BLaER1 treated with 17β-estradiol and CSF1 and Interleukin-3, amounts not matched to agents 10 nM and 100 nM (cell line): Measurements from ENCODE around the gene GPR55.
A peak's percentile ranks its signal among the peaks of the same experiment; 100 is the strongest.

ENCODE experiments used
- H3K27ac ChIP-seq, 11 experiments: shearing (Covaris generic); formaldehyde crosslinking; 2 replicates each; pipeline ENCODE4 v1.8.1; 2022
- H3K27me3 ChIP-seq, 11 experiments: shearing (Covaris generic); formaldehyde crosslinking; 2 replicates each; pipeline ENCODE4 v1.8.1; 2022
- H3K36me3 ChIP-seq, 11 experiments: shearing (Covaris generic); formaldehyde crosslinking; 2 replicates each; pipeline ENCODE4 v1.8.1; 2022
- H3K4me1 ChIP-seq, 10 experiments: shearing (Covaris generic); formaldehyde crosslinking; 2 replicates each; pipeline ENCODE4 v1.8.1; 2022
- H3K4me2 ChIP-seq, 11 experiments: shearing (Covaris generic); formaldehyde crosslinking; 2 replicates each; pipeline ENCODE4 v1.8.1; 2022
- H3K4me3 ChIP-seq, 10 experiments: shearing (Covaris generic); formaldehyde crosslinking; 2 replicates each; pipeline ENCODE4 v1.8.1; 2022
- H3K9ac ChIP-seq, 11 experiments: shearing (Covaris generic); formaldehyde crosslinking; 2 replicates each; pipeline ENCODE4 v1.8.1; 2022
- H3K9me3 ChIP-seq, 11 experiments: shearing (Covaris generic); formaldehyde crosslinking; replicated peaks in 1 of 11; 2 replicates each; pipeline ENCODE4 v1.8.1; 2022
- H4K20me1 ChIP-seq, 11 experiments: shearing (Covaris generic); formaldehyde crosslinking; 2 replicates each; pipeline ENCODE4 v1.8.1; 2022
- Cebpa-rat ChIP-seq, 11 experiments: shearing (Covaris generic); IDR thresholded peaks; 2 replicates each; pipeline ENCODE4 v1.8.1; 2022

The GPR55 gene

DNA sequence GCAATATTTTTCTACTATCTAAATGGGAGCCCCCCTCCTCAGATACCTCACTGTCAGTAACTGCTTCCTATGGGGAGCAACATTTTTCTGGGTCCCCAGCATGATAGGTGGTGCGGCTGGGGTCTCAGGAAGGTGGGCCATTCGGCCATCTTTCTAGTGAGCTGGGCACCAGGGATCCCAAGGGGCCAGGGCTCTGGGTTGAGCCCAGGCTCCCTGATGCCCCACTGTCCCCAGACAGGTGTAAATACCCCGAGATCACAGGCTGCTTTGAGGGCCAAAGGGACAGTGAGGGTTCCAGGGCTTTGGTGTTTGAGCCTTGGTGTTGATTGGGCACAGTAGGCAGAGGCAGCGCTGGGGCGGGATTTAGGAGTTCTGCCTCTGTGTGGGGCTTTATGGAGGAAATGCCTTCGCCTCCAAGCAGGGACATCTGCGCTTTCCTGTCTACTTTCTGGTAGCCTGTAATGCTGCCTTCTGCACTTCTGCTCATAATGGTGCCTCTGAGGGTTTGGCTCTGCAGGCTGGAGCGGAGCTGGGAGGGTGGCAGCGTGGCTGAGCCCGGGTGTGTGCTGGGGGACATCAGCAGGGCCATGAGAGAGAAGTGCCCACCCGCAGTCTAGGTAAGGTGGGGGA is 55.0 kb downstream of the GPR55 start:
- Histone ChIP-seq H3K27ac (peak overlapping the region in 10 of 11 experiments; percentile 34 to 87 (median 64); a peak in 18 of 22 replicates), H3K27me3 (no peaks in the 10 kb centered on the region), H3K4me3 (peak overlapping the region in 9 of 10 experiments; percentile 18 to 47 (median 40); a peak in 15 of 20 replicates), H3K4me1 (peaks cover 90 to 99% (median 95%) of the 10 kb centered on the region in 10 experiments), H3K9me3 (no peaks in the 10 kb centered on the region), H3K9ac (peak overlapping the region; percentile 47 to 69 (median 60); a peak in 19 of 22 replicates), H3K4me2 (peak overlapping the region; percentile 83 to 99 (median 97)), H4K20me1 (peaks cover 38 to 92% (median 86%) of the 10 kb centered on the region in 11 experiments; a peak in 20 of 22 replicates), H3K36me3 (peaks cover 0 to 17% (median 5%) of the 10 kb centered on the region in 11 experiments; a peak in 11 of 22 replicates)
- TF ChIP-seq Cebpa-rat (IDR thresholded peaks at IDR 0.05), result no peak

DNA sequence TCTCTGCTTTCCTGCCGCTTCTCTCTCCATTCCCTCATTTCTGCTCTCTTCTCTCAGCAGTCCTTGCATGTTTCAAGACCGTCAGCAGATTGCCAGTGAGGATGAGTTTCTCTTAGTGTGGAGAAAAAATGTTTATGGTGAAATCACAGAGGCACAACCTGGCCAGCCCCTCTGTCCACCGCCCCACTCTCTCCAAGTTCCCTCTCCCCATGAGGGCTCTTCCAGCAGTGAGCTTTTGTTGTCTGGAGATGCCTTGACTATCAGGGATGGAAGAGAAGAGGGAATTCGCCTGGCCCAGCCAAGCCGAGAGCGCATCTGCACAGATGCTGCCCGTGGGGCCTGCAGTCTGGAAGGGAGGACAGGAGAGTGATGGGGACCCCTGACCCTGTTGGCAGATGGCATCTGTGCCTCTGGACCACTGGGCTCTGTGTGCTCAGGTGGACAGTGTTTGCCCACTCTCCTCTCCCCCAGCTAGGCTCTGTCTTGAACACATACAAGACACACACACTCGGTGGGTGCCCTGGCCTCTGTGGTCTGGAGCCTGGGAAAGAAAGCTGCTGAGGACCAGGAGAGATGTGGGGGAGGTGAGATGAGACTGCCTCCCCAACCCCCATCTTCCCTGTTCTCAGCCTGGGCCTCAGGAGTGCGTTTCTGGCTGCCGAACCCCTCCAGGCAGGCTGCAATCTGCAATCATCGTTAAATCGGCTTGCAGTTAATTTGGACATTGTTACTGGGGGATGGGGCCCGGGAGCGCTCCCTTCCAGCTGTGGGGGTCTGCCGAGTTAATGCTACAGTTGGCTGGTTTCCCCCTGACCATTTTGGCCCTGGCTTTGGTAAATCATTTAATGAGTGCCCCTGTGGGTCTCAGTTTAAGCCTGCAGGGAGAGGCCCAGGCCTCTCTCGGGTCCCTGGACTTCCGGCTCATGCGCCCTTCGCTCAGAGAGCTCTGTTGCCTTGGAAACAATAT is 55.8 kb downstream of the GPR55 start:
- Histone ChIP-seq H3K9me3 (no peaks in the 10 kb centered on the region), H3K4me1 (peaks cover 83 to 95% (median 88%) of the 10 kb centered on the region in 10 experiments), H3K4me3 (peak overlapping the region in 1 of 10 experiments; percentile 47; a peak in 1 of 20 replicates), H3K9ac (peak overlapping the region in 10 of 11 experiments; percentile 28 to 88 (median 60); a peak in 14 of 22 replicates), H4K20me1 (peaks cover 37 to 84% (median 79%) of the 10 kb centered on the region in 11 experiments; a peak in 20 of 22 replicates), H3K36me3 (peaks cover 0 to 9% (median 0%) of the 10 kb centered on the region in 11 experiments; a peak in 7 of 22 replicates), H3K4me2 (peak overlapping the region; percentile 83 to 99 (median 97)), H3K27me3 (no peaks in the 10 kb centered on the region), H3K27ac (peak overlapping the region in 9 of 11 experiments; percentile 19 to 87 (median 74); a peak in 14 of 22 replicates)
- TF ChIP-seq Cebpa-rat (IDR thresholded peaks at IDR 0.05), result no peak

- Histone ChIP-seq H3K9me3 (no peaks in the 10 kb centered on the region), H3K27me3 (no peaks in the 10 kb centered on the region), H3K27ac (peak overlapping the region in 8 of 11 experiments; percentile 19 to 87 (median 79); a peak in 12 of 22 replicates), H3K4me1 (peaks cover 75 to 95% (median 87%) of the 10 kb centered on the region in 10 experiments), H3K9ac (peak overlapping the region in 8 of 11 experiments; percentile 18 to 90 (median 76); a peak in 10 of 22 replicates), H3K36me3 (peaks cover 0 to 3% (median 0%) of the 10 kb centered on the region in 11 experiments; a peak in 5 of 22 replicates), H3K4me2 (peak overlapping the region; percentile 83 to 99 (median 97)), H4K20me1 (peaks cover 28 to 75% (median 71%) of the 10 kb centered on the region in 11 experiments; a peak in 20 of 22 replicates), H3K4me3 (no peak overlapping the region)
- no peak for TF ChIP-seq Cebpa-rat (IDR thresholded peaks at IDR 0.05)
These were observed 56.7 kb downstream of the GPR55 start for GRCh38 chr2:230868161-230868946.

- Histone ChIP-seq H3K4me2 (peak overlapping the region; percentile 83 to 99 (median 97)), H3K9ac (peak overlapping the region in 10 of 11 experiments; percentile 9 to 90 (median 87); a peak in 16 of 22 replicates), H3K4me3 (peak overlapping the region in 8 of 10 experiments; percentile 74 to 97 (median 90); a peak in 15 of 20 replicates), H3K4me1 (peaks cover 60 to 90% (median 79%) of the 10 kb centered on the region in 10 experiments), H3K27ac (peak overlapping the region in 8 of 11 experiments; percentile 74 to 87 (median 86); a peak in 14 of 22 replicates), H3K36me3 (no peaks in the 10 kb centered on the region; a peak in 2 of 22 replicates), H4K20me1 (peaks cover 23 to 61% (median 57%) of the 10 kb centered on the region in 11 experiments; a peak in 20 of 22 replicates), H3K27me3 (no peaks in the 10 kb centered on the region), H3K9me3 (no peaks in the 10 kb centered on the region)
- TF ChIP-seq Cebpa-rat (IDR thresholded peaks at IDR 0.05), result peak in 2 of 11 experiments; percentile 23 to 73; a peak in 3 of 22 replicates
These were observed 58.1 kb downstream of the GPR55 start for GRCh38 chr2:230866756-230867523.

DNA sequence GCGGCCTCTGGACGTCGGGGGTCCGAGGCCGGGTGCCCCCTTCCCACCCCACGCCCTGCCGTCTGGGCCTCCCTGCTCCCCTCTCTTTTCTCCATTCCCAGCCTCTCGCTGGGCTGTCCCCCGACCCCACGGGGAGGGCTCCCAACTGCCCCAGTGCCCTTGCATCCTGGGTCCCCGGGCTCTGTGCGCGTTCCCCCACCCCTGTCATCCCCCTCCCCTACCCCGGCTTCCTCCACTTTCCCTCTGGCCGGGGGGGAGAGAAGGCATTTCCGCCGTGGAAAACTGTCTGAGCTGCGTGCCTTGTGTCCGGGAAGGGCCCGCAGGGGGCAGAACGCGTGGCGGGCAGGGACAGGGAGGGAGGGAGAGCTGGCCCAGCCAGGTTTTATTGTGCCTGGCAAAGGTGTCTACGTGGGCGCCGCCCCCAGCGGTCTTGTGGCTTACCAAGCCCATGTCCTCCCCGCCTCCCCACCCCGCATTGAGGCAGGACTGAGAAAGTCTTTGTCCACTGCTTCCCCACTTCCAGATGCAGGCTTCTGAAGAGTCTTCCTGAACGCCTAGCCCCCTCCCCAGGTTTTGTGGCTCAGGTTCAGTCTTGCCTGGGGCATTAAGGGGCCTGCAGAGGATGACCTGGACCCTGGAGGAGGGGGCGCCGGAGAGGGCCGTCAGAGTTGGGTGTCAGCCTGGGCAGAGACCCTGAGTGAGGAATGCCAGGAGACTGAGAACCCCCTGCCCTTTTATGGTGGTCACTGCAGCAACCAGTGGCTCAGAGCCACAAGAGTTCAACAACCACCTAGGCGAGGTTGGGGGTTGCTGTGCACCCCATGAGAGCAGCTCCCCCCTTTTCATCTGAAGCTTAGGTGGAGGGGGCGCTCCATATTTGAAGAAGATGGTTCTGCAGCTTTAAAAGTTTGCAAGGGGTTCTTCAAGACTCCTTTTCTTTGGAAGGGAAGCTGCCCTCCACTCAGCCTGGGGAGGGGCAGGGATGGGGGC is 59.0 kb downstream of the GPR55 start:
- peak overlapping the region; percentile 22 to 90 (median 88); a peak in 21 of 22 replicates for H3K9ac ChIP-seq
- H3K4me2 ChIP-seq, result peak overlapping the region; percentile 83 to 99 (median 97)
- H3K4me1 ChIP-seq, result peaks cover 52 to 90% (median 79%) of the 10 kb centered on the region in 10 experiments
- H4K20me1 ChIP-seq, result peaks cover 15 to 52% (median 49%) of the 10 kb centered on the region in 11 experiments; a peak in 20 of 22 replicates
- H3K36me3 ChIP-seq, result no peaks in the 10 kb centered on the region; a peak in 2 of 22 replicates
- H3K27ac ChIP-seq, result peak overlapping the region in 9 of 11 experiments; percentile 20 to 87 (median 86); a peak in 18 of 22 replicates
- peak overlapping the region; percentile 74 to 97 (median 90) for H3K4me3 ChIP-seq
- no peak for TF ChIP-seq Cebpa-rat (IDR thresholded peaks at IDR 0.05)
- no peaks in the 10 kb centered on the region for H3K9me3 ChIP-seq
- no peaks in the 10 kb centered on the region for H3K27me3 ChIP-seq

DNA sequence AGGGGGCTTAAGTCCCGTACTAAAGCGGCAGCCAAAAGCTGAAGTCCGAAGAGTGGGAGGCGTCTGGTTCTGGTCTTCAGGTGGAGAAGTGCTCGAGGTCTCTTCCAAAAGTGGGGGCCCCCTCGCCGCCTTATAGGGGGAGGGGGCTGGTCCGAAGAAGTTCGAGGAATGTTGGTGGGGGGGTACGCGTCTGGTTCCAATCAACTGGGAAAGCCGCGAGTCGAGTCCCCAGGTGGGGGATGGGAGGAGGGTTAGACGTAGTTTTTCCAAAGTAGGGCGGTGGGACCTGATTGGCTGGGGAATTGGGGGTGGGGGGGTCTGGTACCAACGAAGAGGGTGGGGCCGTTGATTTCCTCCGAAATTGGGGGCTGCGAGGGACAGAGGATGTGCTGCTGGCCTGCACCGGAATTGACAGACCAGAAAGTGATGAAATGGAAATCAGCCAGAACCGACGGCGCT is 59.7 kb downstream of the GPR55 start:
- peak overlapping the region; percentile 82 to 90 (median 88) for H3K9ac ChIP-seq
- TF ChIP-seq Cebpa-rat (IDR thresholded peaks at IDR 0.05), result no peak
- no peaks in the 10 kb centered on the region for H3K9me3 ChIP-seq
- peak overlapping the region; percentile 74 to 97 (median 90) for H3K4me3 ChIP-seq
- no peaks in the 10 kb centered on the region; a peak in 2 of 22 replicates for H3K36me3 ChIP-seq
- H3K4me2 ChIP-seq, result peak overlapping the region; percentile 83 to 99 (median 97)
- H3K4me1 ChIP-seq, result peaks cover 44 to 83% (median 73%) of the 10 kb centered on the region in 10 experiments
- peak overlapping the region; percentile 59 to 87 (median 85); a peak in 21 of 22 replicates for H3K27ac ChIP-seq
- H4K20me1 ChIP-seq, result peaks cover 14 to 45% (median 42%) of the 10 kb centered on the region in 11 experiments; a peak in 20 of 22 replicates
- no peaks in the 10 kb centered on the region for H3K27me3 ChIP-seq
